SU-DHL-6 (cell line): ENCODE measurements around the gene GSTM5.
"Not testable (repeated sequence)": the region's sequence is repeated elsewhere in the genome, so short reads cannot be mapped to it uniquely, and the experiment has no call there.

Source experiments
- H2AFZ ChIP-seq: fragments of 200-600 bp; sonication (generic); 2 replicates; pipeline ENCODE4 v1.6.1; 2014; ENCODE audit warnings: low read depth, mild to moderate bottlenecking, moderate library complexity, mixed read lengths, antibody characterized with exemption, low read length; ENCODE audit not compliant: severe bottlenecking
- H3F3A ChIP-seq: fragments of 200-600 bp; shearing (Covaris generic); 2 replicates; pipeline ENCODE4 v1.6.0; 2016; ENCODE audit warnings: antibody characterized with exemption, mild to moderate bottlenecking; ENCODE audit not compliant: insufficient read depth
- H3K27ac ChIP-seq: fragments of 200-600 bp; sonication (generic); 2 replicates; pipeline ENCODE4 v1.5.1; 2016; ENCODE audit warnings: low read depth, mild to moderate bottlenecking, low read length, moderate library complexity, mixed read lengths
- H3K27me3 ChIP-seq: fragments of 200-600 bp; sonication (generic), shearing (Covaris generic); 2 replicates; pipeline ENCODE4 v1.6.0; 2014; ENCODE audit warnings: mild to moderate bottlenecking, low read length
- H3K36me3 ChIP-seq: fragments of 200-600 bp; sonication (generic); 2 replicates; pipeline ENCODE4 v1.6.1; 2014; ENCODE audit warnings: mild to moderate bottlenecking, low read length, mixed read lengths
- H3K4me2 ChIP-seq: fragments of 300-600, 200-600 bp; shearing (Covaris generic), sonication (generic); 2 replicates; pipeline ENCODE4 v1.6.0; 2014; ENCODE audit warnings: low read length, low read depth, mild to moderate bottlenecking; ENCODE audit not compliant: poor library complexity, severe bottlenecking
- H3K4me3 ChIP-seq: fragments of 200-600 bp; sonication (generic); 2 replicates; pipeline ENCODE4 v1.5.1; 2014; ENCODE audit warnings: antibody characterized with exemption, low read length, mild to moderate bottlenecking, mixed read lengths; ENCODE audit not compliant: insufficient read depth, poor library complexity, severe bottlenecking
- H3K79me2 ChIP-seq: fragments of 200-600 bp; sonication (generic); 2 replicates; pipeline ENCODE4 v1.6.1; 2014; ENCODE audit warnings: mild to moderate bottlenecking, low read length, moderate library complexity; ENCODE audit not compliant: insufficient read depth
- H3K9ac ChIP-seq: fragments of 200-600 bp; sonication (generic); 2 replicates; pipeline ENCODE4 v1.7.0; 2014; ENCODE audit warnings: mild to moderate bottlenecking, low read length
- H3K9me2 ChIP-seq: fragments of 200-600 bp; sonication (generic); replicated peaks from 2 replicates; pipeline ENCODE4 v1.6.1; 2014; ENCODE audit warnings: low read length; ENCODE audit not compliant: insufficient read depth
- H3K9me3 ChIP-seq: fragments of 200-600 bp; sonication (generic); 2 replicates; pipeline ENCODE4 v1.6.1; 2014; ENCODE audit warnings: low read length, mixed read lengths; ENCODE audit not compliant: insufficient read depth
- H4K20me1 ChIP-seq: fragments of 200-600 bp; sonication (generic); 2 replicates; pipeline ENCODE4 v1.6.1; 2014; ENCODE audit warnings: low read depth, mild to moderate bottlenecking, antibody characterized with exemption, low read length, moderate library complexity, mixed read lengths
- EZH2phosphoT487 ChIP-seq: fragments of 200-600 bp; sonication (generic), shearing (Covaris generic); conservative IDR thresholded peaks from 2 replicates; pipeline ENCODE4 v1.6.1; 2018; ENCODE audit warnings: mild to moderate bottlenecking, antibody characterized with exemption, low read length, moderate library complexity, mixed read lengths
- TF ChIP-seq, protein P1 (sequence below): fragments of 200-600 bp; sonication (generic); IDR thresholded peaks from one replicate; pipeline ENCODE4 v1.5.1; 2017; ENCODE audit warnings: antibody characterized with exemption, mild to moderate bottlenecking, low read length, moderate library complexity; ENCODE audit not compliant: insufficient read depth, poor library complexity, severe bottlenecking

Gene GSTM5

DNA sequence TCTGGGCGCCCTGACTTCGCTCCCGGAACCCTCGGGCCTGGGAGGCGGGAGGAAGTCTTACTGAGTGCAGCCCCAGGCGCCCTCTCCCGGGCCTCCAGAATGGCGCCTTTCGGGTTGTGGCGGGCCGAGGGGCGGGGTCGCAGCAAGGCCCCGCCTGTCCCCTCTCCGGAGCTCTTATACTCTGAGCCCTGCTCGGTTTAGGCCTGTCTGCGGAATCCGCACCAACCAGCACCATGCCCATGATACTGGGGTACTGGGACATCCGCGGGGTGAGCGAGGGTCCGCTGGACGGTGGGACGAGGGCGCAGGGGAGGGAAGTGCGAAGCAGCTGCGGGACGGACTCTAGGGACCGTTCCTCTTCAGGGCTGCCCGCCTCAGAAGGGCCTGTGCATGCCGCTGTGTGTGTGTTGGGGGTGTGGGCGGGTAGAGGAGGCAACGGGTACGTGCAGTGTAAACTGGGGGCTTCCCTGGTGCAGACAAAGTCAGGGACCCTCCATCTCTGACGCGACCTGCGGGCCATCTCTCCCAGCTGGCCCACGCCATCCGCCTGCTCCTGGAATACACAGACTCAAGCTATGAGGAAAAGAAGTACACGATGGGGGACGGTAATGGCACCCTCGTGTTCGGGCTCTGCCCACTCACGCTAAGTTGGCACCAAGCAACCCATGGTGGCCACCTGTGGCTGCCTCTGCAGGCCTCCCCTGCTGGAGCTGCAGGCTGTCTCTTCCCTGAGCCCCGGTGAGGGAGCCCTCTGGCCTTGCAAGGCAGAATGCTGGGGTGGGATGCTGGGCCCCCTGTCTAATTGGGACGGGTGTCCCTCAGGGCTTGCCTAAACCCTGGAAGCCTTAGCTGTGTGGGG lies 24.2 kb upstream of the GSTM5 start, which contains the start of gene GSTM1:
GSTM1 (plus strand) TSS at position 177 of the 859 bp plus-strand sequence; CDS start at position 234, 57 bp downstream.
- Histone ChIP-seq H3K9me3 (no peaks in the 10 kb centered on the region), H3F3A (no peaks in the 10 kb centered on the region), H4K20me1 (no peaks in the 10 kb centered on the region), H3K9me2 (no peaks in the 10 kb centered on the region), H3K36me3 (no peaks in the 10 kb centered on the region), H3K27me3 (no peaks in the 10 kb centered on the region), H3K27ac (no peak within 1 kb of the TSS), H3K9ac (peak within 1 kb of the TSS; percentile 45), H3K4me3 (peak within 1 kb of the TSS; percentile 43), H3K4me2 (peak within 1 kb of the TSS; percentile 55), H3K79me2 (no peaks in the 10 kb centered on the region), H2AFZ (peak within 1 kb of the TSS; percentile 79)
- no peak for TF ChIP-seq EZH2phosphoT487
- TF ChIP-seq, protein P1, sequence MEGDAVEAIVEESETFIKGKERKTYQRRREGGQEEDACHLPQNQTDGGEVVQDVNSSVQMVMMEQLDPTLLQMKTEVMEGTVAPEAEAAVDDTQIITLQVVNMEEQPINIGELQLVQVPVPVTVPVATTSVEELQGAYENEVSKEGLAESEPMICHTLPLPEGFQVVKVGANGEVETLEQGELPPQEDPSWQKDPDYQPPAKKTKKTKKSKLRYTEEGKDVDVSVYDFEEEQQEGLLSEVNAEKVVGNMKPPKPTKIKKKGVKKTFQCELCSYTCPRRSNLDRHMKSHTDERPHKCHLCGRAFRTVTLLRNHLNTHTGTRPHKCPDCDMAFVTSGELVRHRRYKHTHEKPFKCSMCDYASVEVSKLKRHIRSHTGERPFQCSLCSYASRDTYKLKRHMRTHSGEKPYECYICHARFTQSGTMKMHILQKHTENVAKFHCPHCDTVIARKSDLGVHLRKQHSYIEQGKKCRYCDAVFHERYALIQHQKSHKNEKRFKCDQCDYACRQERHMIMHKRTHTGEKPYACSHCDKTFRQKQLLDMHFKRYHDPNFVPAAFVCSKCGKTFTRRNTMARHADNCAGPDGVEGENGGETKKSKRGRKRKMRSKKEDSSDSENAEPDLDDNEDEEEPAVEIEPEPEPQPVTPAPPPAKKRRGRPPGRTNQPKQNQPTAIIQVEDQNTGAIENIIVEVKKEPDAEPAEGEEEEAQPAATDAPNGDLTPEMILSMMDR = no peak

DNA sequence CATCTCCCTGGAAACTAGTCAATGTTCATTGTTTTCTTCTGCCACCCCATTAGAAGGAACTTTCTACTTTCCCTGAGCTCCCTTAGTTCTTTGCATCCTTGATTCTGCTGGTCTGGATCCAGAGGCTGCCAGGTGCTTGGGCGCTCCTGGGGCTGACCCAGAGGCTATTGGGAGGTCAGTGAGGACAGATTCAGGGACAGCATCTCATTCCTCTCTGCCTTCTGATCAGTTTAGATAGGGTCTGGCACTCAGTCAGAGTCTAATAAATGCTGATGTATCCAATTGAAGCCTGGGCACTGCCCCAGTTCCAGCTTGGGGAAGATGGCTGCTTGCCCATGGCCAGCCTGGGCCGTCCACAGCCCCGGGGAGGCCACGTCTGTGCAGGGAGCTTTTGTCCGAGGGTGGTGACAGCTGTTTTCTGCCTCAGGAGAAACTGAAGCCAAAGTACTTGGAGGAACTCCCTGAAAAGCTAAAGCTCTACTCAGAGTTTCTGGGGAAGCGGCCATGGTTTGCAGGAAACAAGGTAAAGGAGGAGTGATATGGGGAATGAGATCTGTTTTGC lies 22.1 kb upstream of the GSTM5 start:
- no peaks in the 10 kb centered on the region for H3F3A ChIP-seq
- no peaks in the 10 kb centered on the region for H3K9me3 ChIP-seq
- no peak overlapping the region for H3K4me2 ChIP-seq
- no peaks in the 10 kb centered on the region for H3K79me2 ChIP-seq
- H2AFZ ChIP-seq = no peak overlapping the region
- H3K9ac ChIP-seq = no peak overlapping the region
- no peaks in the 10 kb centered on the region for H3K9me2 ChIP-seq
- H3K27me3 ChIP-seq = no peaks in the 10 kb centered on the region
- no peak overlapping the region for H3K4me3 ChIP-seq
- no peak overlapping the region for H3K27ac ChIP-seq
- H3K36me3 ChIP-seq = no peaks in the 10 kb centered on the region
- TF ChIP-seq EZH2phosphoT487 = no peak
- TF ChIP-seq, protein P1 = no peak
- H4K20me1 ChIP-seq = no peaks in the 10 kb centered on the region

DNA sequence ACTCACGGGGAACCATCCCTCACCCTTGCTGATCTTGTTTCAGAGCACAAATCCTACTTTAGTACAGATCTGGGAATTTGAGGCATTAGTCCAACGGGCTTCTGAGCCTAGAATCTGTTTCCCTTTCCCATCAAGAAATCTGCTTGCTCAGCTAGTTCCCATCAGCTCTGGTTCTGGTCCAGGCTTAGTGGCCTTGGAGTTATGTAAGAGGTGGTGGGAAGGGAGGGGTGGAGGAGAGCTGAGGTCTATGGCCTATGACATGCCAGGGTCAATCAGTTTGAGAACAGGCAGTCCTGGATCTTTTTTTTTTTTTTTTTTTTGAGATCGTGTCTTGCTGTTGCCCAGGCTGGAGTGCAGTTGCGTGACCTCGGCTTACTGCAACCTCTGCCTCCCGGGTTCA lies 20.3 kb upstream of the GSTM5 start:
- Histone ChIP-seq H3K36me3 (no peaks in the 10 kb centered on the region), H3K9me2 (no peaks in the 10 kb centered on the region), H3K4me3 (no peak overlapping the region), H4K20me1 (no peaks in the 10 kb centered on the region), H2AFZ (no peak overlapping the region), H3K9ac (no peak overlapping the region), H3K4me2 (no peak overlapping the region), H3K27ac (no peak overlapping the region), H3K79me2 (no peaks in the 10 kb centered on the region), H3F3A (no peaks in the 10 kb centered on the region), H3K9me3 (no peaks in the 10 kb centered on the region), H3K27me3 (no peaks in the 10 kb centered on the region)
- no peak for TF ChIP-seq EZH2phosphoT487
- TF ChIP-seq, protein P1 = no peak

DNA sequence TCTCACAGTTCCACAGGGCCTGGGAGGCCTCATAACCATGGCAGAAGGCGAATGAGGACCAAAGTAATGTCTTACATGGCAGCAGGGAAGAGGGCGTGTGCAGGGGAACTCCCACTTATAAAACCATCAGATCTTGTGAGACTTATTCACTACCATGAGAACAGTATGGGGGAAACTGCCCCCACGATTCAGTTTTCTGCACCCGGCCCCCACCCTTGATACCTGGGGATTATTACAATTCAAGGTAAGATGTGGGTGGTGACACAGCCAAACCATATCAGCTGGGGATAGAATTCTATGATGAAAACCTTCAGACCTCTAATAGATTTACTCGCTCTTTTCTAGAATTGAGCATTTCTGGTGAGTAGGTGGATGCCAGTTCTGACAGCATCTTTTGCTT lies 17.7 kb upstream of the GSTM5 start:
- not testable (repeated sequence) for H3K36me3 ChIP-seq, H4K20me1 ChIP-seq, H2AFZ ChIP-seq, H3K4me2 ChIP-seq, H3K79me2 ChIP-seq, H3K9me3 ChIP-seq, H3K9ac ChIP-seq, H3K27ac ChIP-seq, H3K4me3 ChIP-seq, H3K27me3 ChIP-seq, H3F3A ChIP-seq, H3K9me2 ChIP-seq

DNA sequence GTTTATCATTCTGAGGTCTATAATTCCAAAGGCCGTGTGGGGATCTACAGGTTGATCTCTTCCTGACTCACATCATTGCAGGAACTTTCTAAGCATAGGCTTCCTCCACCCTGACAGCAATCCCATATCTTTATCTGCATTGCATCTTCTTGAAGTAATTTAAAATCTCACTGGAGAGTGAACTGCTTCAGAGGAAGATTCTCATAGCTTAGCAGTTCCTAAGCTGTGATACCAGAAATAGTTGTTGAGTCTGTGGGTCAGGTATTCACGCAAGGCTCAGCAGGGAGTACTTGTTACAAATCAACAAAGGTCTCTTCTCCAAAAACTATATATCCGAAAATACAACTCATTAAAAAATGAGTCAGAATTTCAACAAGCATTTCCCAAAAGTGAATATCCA lies 16.9 kb upstream of the GSTM5 start:
- not testable (repeated sequence) for H3K4me3 ChIP-seq, H3K4me2 ChIP-seq, H3K9ac ChIP-seq, H3K27ac ChIP-seq, H3K9me3 ChIP-seq, H3K27me3 ChIP-seq, H3K9me2 ChIP-seq, H3K79me2 ChIP-seq, H3K36me3 ChIP-seq, H4K20me1 ChIP-seq, H2AFZ ChIP-seq, H3F3A ChIP-seq
